ENCODE results near the gene PDZD2.

DNA sequence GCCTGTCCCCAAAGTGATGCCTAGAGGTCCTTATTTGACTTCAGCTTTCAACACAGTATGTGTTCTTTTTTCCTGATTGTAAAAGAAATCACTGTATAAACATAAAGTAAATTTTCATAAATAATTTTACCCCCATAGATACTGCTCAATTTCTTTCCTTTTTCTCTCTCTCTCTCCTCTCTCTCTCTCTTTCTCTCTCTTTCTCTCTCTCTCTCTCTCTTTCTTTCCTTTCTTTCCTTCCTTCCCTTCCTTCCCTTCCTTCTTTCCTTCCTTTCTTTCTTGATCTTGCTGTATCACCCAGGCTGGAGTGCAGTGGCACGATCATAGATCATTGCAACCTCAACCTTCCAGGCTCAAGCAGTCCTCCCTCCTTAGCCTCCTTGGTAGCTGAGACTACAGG, 64.8 kb downstream of the PDZD2 start:
- no peak for TF ChIP-seq CTCF (IDR thresholded peaks at IDR 0.05)
- TF ChIP-seq POLR2A (IDR thresholded peaks at IDR 0.05) = no peak
- no peak for TF ChIP-seq POLR2AphosphoS5 (IDR thresholded peaks at IDR 0.05; ENCODE audit: insufficient read depth in 1 of 2, low read depth in 1 of 2)

Measured in vagina (tissue), 2 donors.